ENCODE results near the gene MYBPC1.
"Not testable (repeated sequence)": the region's sequence is repeated elsewhere in the genome, so short reads cannot be mapped to it uniquely, and the experiment has no call there.

The MYBPC1 gene

DNA sequence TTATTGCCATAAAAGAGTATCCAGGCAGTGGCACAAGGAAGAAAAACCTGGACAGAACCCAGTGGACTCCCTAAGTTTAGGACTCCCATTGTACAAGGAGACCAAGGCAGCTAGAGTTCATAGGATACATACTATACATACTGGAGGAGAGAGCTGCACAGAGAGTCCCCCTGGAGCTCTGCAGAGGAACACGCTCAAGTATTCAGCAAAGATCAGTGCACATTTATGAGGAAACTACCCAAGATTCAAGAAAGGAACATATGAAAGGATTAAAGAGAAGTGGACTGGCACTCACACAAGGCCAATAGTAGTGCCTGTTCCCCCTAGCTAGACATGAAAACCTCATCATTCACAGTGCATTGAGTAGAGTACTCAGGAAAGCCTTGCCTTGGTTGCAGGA, 59.7 kb downstream of the MYBPC1 start:
- no peak for DNase-seq (ENCODE audit: low read depth, low spot score)

DNA sequence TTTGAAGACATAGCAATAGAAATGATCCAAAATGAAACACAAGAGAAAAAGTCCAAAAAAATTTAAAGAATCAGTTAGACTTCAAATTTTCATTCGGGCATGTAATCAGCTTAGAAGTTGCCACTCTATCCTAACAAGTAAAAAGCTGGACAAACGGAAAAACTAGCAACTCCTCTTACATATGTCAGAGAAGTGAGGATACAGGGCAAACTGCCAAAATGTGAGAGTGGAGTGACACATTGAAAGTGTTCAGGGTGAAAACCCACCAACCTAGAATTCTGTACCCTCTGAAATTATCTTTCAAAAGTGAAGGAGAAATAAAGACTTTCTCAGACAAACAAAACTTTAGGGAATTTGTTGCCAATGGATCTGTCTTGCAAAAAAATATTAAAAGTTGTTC, 60.6 kb downstream of the MYBPC1 start:
- no peak for DNase-seq (ENCODE audit: low read depth, low spot score)

DNA sequence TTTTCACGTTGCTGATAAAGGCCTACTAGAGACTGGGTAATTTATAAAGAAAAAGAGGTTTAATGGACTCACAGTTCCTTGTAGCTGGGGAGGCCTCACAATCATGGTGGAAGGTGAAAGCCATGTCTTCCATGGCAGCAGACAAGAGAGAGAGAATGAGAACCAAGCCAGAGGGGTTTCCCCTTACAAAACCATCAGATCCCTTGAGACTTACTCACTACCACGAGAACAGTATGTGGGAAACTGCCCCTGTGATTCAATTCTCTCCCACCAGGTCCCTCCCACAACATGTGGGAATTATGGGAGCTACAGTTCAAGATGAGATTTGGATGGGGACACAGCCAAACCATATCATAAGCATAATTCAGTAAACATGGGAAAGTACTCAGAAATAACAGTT, 65.9 kb downstream of the MYBPC1 start:
- DNase-seq (ENCODE audit: low read depth, low spot score): not testable (repeated sequence)

DNA sequence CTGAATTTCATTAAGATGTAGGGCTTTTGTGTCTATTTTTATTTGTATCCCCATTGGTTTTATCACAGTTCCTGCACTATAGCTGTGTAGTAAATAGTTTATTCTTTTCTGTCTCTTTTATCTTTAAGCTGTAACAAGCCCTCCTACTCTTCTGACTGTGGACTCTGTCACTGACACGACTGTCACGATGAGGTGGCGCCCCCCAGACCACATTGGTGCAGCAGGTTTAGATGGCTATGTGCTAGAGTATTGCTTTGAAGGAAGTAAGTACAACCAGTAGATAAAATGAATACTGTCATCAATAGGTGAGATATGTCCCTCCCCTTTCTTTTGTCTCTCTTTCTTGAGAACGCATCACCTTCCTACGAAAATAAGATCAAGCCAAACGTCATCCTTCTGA, 68.5 kb downstream of the MYBPC1 start:
- no peak for DNase-seq (ENCODE audit: low read depth, low spot score)

DNA sequence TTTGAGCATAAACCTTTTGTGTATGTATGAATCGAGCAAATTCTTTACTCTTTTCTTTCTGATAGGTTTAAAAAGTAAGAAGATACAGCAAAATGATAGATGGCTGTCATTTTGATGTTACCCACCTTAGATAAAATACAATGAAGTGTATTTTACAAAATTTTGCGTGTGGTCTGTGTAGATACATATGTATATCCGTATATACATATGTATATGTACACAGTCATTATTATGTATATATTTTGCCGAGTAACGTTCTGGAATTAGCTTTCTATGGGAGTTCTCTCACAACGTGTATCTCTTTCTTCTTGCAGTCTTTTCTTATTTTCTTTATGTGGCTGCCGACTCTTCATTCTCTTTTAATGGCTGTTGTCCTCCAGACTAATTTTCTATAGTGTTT, 70.2 kb downstream of the MYBPC1 start:
- no peak for DNase-seq (ENCODE audit: low read depth, low spot score)

DNA sequence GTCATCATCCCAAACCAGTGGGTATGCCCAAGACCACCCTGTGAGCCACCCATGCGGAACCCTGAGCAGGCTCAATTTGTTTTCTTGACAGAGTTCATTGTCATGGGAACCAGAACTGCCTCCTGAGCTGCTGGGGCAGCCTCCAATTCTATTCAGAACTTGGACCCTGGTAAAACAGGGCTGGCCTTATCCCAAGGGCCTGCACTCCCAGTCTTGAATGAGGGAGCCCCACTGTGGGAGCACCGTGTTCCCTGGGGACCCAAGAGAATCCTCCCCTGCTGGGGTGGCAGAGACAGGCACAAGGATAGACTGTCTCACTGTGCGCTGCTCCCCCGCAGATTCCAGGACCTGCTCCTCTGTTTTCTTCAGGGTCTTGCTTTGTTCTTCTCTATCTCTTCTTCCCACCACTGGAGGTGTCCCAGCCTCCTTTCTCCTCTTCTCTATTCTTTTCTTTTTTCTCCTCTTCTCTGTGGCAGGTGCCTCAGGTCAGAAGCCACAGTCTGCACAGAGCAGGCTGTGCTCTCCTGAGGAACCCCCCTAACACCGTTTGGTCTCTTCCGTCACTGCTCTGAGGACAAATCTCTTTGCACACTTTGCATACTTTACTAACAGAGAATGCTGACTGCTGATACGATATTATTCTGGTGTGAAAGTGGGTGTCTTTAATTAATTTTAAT, 71.4 kb downstream of the MYBPC1 start:
- no peak for DNase-seq (ENCODE audit: low read depth, low spot score)

DNA sequence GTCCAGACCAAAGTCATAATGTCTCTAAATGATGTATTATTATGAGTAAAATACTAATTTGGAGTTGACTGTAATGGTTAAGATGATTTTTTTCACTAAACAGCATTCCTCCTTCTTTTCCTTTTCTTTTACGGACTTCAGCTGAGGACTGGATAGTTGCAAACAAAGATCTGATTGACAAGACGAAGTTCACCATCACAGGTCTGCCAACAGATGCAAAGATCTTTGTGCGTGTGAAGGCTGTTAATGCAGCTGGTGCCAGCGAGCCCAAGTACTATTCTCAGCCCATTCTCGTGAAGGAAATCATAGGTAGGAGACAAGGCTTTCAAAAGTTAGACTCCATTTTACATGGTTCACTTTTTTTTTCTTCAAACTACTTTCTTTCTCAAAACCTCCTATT, 72.8 kb downstream of the MYBPC1 start:
- DNase-seq (ENCODE audit: low read depth, low spot score): no peak

DNA sequence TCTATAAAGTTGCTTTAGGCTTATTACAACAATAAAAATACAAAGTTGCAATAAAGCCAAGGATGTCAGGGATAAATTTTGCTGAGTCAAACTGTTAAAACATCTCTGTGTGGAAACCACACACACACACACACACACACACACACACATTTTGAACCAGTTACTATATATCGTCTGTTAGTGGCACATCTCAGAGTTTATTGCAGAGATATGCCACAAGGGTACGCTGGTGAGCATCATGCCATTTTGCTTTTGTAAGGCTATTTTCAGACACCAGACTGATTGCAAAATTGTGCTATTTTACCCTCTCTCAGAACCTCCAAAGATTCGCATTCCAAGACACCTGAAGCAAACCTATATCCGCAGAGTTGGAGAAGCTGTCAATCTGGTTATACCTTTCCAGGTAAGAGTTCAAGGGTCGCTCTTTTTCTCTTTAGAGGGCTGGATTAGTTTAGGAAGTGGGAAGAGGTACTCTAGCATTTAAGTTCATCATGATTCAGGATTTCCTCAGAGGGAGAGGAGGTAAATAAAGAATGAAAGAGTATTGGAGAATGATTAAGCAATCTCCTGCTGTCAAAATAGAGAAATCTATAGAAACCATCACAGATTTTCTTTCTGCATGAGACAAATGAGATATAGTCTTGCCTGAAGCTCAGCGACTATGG, 75.4 kb downstream of the MYBPC1 start:
- no peak for DNase-seq (ENCODE audit: low read depth, low spot score)

DNA sequence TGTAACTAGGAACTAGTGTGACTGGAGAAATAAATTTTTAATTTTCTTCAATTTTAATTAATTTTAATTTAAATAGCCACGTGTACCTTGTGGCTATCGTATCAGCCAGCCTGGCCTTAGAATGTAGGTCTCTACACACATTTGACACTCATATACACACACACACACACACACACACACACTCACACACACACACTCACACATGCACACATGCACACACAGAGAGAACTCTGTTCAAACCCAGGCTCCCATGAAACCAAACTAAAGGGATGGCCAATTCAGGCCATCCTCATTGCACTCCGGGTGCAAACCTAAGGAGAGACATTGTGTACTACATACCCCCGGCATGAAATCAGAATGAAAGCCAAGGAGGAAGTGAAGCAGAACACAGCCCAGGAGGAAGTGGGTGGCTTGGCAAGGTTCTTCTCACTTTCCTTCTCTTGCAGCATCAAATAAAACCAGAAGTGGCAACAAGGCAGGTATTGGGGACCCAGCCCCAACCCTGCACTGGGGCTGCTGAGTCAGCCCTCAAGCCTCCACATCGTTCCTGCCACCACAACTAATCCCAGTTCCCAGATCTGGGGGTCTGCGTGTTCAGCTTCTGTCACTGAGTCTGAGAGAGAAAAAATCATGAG, 76.5 kb downstream of the MYBPC1 start:
- DNase-seq (ENCODE audit: low read depth, low spot score): no peak

DNA sequence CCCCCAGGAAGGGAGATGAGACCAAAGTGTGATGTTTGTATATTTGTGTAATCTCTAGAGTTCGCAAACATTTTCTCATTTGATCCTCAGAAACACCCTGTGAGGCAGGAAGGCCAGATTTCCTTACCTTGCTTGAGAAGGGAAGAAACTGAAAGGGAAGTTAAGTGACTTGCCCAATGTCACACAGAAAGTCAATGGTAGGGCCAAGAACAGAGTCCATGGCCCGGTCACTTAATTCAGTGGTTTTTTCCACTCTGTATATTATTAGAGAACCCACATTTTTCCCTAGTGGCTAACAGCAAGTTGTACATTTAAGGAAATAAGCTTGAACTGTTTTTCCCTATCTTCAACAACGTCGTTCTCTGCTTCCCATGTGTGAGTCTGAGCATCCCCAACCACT, 77.1 kb downstream of the MYBPC1 start:
- no peak for DNase-seq (ENCODE audit: low read depth, low spot score)

DNA sequence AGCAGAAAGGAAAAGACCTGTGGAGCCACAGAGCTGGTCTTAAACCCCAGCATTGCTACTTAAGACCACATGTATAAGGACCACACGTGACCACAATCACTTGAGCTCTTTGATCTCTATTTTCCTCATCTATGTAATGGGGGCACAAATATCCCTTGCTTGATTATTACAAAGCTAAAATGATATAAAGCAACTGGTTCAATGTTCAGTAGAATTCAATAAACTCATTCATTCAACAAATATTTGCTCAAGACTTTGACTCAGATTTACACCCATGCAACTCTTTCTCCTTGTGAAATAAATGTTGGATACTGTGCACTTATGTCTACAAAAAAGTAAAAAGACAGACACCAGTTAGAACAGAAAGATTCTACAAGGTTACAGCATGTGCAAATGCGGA, 80.8 kb downstream of the MYBPC1 start:
- no peak for DNase-seq (ENCODE audit: low read depth, low spot score)

DNA sequence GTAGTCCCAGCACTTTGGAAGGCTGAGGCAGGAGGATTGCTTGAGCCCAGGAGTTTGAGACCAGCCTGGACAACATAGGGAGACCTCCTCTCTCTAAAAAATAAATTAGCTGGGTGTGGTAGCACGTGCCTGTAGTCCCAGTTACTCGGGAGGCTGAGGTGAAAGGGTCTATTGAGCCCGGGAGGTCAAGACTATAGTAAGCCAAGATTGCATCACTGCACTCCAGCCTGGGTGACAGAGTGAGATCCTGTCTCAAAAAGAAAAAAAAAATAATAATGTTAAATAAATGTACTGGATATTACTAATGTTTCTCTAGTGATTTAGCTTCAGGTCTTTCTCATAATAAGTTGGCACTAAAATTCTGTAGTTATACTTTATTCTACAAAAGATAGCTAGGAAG, 81.7 kb downstream of the MYBPC1 start:
- not testable (repeated sequence) for DNase-seq (ENCODE audit: low read depth, low spot score)

DNA sequence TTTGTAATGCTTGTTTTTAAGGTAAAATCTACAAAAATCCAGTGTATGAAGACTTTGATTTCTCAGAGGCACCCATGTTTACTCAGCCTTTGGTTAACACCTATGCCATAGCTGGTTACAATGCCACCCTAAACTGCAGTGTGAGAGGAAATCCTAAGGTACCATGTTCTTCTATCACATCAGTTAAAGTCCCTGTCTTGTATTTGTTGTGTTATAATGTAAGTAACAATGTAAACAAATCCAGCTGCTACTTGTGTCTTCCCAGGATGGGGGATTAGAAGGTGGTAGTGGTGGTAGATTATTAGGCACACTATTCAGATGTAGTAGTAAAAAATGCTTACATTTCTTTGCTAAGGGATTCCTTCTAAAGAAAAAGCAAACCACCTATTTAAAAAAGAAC, 83.3 kb downstream of the MYBPC1 start:
- DNase-seq (ENCODE audit: low read depth, low spot score): no peak

DNA sequence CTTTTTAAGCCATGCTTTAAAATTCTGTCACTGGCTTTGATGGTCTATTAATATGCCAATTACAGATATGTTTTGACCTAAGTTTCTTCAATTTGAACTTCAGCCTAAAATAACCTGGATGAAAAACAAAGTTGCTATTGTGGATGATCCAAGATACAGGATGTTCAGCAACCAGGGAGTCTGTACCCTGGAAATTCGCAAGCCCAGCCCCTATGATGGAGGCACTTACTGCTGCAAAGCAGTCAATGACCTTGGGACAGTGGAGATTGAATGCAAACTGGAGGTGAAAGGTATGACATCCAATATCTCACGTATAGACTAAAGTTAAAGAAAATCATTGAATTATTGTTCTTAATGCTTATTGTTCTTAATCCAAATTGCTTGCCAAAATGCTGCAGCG, 85.5 kb downstream of the MYBPC1 start:
- DNase-seq (ENCODE audit: low read depth, low spot score): no peak

DNA sequence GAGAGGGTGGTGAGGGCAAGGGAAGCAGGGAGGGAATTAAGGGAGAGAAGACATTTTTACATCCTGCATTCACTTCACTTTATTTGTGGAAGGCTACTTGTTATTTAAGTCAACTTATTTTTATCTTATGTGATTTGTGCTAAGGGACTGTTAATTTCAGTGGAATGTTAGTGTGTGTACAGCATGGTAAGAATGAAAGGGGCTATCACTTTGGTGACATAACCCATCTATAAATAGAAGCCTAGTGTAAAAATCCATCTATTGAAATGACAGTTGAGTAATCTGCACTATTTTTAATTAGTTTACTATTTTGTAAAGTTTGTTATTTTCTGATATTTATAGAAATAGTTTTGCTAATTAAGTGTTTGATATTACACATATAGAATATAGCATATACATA, 85.9 kb downstream of the MYBPC1 start:
- no peak for DNase-seq (ENCODE audit: low read depth, low spot score)

DNA sequence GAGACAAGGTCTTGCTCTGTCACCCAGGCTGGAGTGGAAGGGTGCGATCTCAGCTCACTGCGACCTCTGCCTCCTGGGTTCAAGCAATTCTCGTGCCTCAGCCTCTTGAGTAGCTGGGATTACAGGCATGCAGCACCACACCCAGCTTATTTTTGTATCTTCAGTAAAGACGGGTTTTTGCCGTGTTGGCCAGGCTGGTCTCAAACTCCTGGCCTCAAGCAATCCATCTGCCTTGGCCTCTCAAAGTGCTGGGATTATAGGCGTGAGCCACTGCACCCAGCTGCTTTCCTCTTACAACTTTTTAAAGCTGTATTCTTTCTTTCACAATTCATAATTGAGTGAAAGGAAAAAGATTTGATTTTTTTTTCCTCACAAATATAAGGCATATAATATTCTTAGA, 86.9 kb downstream of the MYBPC1 start:
- not testable (repeated sequence) for DNase-seq (ENCODE audit: low read depth, low spot score)

DNA sequence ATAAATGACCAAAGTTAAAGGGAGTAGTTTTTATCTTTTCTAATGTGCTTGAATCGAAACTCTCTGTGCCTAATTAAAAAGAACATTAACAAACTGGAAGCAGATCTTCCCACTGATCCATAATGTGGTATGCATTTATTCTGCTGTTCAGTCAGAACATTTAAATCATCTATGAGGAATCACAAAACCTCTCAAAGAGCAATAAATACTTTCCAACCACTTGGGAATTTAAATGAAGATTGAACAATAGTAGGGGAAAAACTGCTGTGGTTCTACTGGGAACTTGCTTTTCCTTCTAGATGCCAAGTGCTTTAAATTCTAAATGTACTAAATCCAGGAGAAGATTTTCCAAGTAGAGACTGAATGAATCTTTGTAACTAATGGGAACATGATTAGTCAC, 90.3 kb downstream of the MYBPC1 start:
- no peak for DNase-seq (ENCODE audit: low read depth, low spot score)

DNA sequence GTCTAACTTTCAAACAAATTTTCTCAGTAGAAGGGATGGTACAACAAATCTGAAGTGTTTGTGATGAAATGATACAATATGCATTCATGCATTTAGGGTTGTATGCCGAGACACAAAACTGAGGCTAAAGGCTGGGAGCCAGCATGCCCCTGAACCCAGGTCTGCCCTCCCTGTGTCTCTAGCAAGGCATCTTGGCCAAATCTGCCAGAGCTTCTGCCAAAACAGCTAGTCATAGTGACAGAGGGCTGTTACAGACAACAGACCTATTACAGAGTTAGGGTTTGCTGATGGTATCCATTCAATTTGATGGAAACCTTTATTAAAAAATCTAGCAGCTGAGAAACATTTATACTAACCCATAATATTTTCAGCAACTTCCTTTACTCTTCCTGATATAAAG, 91.4 kb downstream of the MYBPC1 start:
- no peak for DNase-seq (ENCODE audit: low read depth, low spot score)

DNA sequence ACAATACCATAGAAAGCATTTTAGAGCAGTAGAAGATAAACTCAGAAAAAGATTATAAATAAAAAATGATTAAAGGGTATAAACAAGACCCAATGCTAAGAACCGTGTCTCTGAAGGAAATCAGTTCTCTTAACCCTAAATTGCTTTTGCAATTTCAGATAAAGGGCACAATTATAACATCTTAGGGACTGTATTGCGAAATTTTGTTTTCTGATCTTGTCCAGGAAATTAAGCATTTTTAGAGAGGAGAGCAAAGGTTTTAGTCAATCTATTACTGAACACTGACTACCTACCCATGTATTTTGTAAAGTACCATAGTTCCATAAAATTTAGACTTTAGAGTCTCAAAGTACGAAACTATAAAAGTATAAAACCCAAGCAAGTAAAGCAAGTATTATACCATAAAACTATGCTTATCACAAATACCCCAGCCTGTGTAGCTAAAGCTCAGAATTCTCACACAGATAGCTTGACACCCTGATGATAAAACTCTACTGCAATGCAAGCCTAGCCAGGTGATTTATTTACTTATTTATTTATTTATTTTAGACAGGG, 95.8 kb downstream of the MYBPC1 start:
- DNase-seq (ENCODE audit: low read depth, low spot score): no peak

DNA sequence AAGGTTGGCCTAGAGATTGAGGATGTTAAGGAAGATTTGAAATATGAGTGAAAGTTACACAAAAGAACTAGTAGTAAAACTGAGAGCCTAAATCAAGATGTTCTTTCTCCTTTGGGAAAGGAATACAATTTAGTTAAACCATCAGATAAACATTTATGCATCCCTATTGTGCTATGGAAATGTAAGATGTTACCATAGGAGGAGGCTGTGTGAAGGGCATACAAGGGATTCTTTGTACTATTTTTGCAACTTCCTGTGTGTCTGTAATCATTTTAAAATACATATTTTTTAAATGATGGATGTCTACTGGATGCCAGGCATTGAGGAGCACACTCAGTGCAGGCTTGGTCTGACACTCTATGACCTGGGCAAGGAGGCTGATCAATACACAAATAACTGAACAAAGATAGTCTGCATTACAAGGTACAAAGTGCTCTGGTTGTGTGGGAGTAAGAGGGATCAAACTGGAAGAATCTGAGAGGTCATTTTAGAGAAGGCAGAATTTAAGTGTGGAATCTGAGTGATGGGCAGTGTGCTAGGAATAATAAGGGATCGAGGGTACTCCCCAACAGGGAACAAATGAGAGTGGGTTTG, 96.8 kb downstream of the MYBPC1 start:
- DNase-seq (ENCODE audit: low read depth, low spot score): no peak

DNA sequence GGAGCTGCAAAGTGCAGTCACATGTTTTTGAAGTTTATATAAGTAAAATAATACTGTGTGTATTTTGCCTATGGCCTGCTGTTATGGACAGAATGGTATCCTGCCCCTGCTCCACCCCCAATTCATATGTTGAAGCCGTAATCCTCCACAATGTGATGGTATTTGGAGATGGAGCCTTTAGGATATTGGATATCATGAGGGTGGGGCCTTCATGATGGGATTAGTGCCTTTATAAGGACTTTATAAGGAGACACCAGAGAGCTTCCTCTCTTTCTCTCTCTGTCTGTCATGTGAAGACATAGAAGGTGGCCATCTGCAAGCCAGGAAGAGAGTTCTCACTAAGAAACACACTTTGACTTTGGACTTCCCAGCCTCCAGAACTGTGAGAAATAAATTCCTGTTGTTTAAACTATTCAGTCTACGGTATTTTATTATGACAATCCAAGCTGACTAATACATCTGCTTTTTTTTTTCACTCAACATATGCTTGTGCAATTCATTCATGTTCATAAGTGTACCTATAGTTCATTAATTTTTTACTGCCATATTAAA, 99.6 kb downstream of the MYBPC1 start:
- DNase-seq (ENCODE audit: low read depth, low spot score): no peak

DNA sequence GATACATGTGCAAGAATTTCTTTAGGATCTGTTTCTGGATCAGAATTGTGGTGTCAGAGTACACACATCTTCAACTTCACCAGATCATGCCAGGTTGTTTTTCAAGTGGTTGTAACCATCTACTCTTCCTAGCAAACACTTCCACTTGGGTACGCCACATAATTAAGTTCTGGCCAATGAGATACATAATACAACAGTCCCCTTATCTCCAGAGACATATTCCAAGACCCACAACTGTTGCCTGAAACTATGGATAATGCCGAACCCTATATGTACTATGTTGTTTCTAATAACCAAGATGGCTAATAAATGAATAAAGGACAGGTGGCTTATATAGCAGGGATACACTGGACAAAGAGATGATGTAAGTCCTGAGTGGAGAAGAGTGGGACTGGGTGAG, 100.2 kb downstream of the MYBPC1 start:
- no peak for DNase-seq (ENCODE audit: low read depth, low spot score)

All from iPS DF 19.7 (cell line).